Stimulated activated CD4-positive, alpha-beta T cell treated with anti-CD3 and anti-CD28 coated beads, Interleukin-1b, Interleukin-23, amount 100 ng/mL, for 4 hours (primary cell): Measurements from ENCODE around the gene ASTN1.

ENCODE experiments used
- DNase-seq, 2 donors: peaks; one replicate each; pipeline ENCODE4 v3.0.0-alpha.2; 2020; ENCODE audit warnings: low read depth in 2 of 2

Gene ASTN1

DNA sequence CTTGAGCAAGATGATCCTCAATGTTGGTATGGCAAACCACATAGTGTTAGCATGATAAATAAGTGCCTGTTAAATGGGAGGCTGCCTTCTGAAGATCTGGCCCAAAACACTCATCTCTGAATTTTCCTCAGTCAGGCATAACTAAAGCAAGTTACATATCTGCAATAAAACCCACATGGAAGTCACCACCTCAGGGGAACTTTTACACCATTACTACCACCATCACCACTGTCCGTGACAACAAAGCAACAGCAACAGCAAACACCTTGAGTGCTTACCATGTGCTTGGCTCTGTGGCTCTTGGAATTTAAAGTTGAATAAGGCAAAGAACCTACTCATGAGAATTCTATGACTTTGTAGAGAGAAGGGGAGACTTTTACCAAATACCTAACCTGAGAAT is 233.0 kb downstream of the ASTN1 start:
- DNase-seq: no peak

- DNase-seq: no peak
Measured at GRCh38 chr1:176926330-176927086, 238.0 kb downstream of the ASTN1 start.

DNA sequence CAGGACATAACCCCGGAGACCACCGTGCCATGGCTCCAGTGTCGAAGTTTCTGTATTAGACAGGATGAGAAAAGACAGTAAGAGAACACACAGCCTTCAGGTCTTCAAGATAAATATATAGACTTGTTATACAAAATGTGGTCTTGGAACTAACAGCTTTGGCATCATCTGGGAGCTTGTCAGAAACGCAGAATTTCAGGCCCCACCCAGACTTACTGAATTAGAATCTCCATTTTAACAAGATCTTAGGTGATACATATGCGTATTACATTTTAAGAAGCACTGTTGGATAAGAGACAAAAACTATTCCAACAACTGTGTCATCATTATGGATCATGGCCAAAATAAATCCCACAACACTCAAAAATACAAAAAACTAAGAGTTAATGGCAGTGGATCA is 239.3 kb downstream of the ASTN1 start:
- no peak for DNase-seq

GRCh38 chr1:176923283-176923682 is 241.2 kb downstream of the ASTN1 start:
- no peak for DNase-seq

GRCh38 chr1:176919386-176920378 is 244.8 kb downstream of the ASTN1 start:
- no peak for DNase-seq

- DNase-seq: no peak
Measured at GRCh38 chr1:176905648-176906047, 258.9 kb downstream of the ASTN1 start.

DNA sequence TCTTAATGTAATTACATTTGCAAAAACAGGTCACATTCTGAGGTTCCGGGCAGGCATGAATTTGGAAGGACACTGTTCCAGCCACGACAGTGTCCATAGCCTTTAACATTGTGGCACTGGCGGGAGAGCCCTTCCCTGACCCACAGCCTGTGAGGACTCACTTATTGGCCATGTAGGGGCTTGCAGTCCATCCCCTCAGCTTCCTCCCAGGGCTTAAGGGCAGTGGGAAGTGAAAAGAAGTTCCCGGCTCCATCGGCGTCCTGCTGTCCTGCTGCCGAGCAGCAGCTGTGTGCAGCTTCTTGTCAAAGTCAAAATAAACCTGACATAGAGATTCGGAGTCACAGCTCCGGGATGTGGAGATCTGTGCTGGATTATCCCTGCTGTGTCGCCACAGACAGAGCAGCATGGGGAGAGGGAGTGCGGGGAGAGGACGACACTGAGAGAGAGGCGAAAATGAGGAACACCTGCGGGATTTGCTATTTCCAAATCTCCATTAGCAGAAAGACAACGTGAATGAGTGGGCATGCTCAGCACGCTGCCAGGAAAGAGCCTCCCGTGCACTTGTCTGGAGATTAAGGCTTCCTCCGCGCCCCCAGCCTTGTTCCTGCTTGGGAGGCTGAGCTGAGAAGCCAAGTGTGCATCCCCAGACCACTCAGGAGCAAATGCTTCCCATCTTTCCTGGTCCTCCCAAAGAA is 260.3 kb downstream of the ASTN1 start:
- no peak for DNase-seq

GRCh38 chr1:176903474-176903873 is 261.0 kb downstream of the ASTN1 start:
- no peak for DNase-seq

- no peak for DNase-seq
Measured at GRCh38 chr1:176899321-176899720, 265.2 kb downstream of the ASTN1 start.

- DNase-seq: peak in 1 of 2 donors; percentile 11
Measured at GRCh38 chr1:176897350-176898236, 266.9 kb downstream of the ASTN1 start.

- DNase-seq: no peak
Measured at GRCh38 chr1:176896216-176896615, 268.3 kb downstream of the ASTN1 start.

DNA sequence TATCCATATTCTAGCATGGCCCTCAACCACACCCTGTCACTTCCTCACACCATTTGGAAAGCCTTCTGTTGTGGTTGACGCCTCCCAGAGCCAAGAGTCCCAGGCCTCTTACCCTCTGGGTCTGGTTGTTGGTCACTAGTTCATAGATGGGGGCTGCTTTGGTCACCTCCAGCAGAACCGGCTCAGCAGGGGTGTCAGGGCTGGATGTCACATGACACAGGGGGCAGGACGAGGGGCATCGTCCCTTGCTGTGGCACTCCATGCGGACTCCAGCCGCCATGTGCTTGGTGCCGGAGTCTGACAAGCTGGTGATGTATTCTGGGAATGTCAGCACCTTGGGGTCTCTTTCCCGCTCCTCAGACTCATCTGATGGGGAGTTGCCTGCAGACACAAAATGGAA is 270.1 kb downstream of the ASTN1 start:
- DNase-seq: no peak

- no peak for DNase-seq
Measured at GRCh38 chr1:176893625-176894352, 270.7 kb downstream of the ASTN1 start.

GRCh38 chr1:176888471-176889032 is 276.0 kb downstream of the ASTN1 start:
- no peak for DNase-seq

DNA sequence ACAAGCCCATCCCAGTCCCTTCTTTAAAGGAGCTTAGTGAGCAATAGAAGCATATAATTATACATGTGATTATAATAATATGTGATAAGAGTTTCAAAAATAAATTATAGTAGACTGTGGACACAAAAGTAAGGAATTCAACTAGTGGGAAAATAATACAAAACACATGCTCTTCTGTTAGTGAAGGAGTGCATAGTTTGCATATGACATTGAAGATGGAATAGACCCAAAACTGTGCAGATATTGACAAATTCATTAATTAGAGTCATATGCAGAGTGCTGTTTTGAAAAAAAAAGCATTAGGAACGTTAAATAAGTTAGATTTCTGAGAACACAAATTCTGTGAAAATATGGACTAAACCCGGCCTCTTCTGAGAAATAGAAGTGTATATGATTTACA is 278.8 kb downstream of the ASTN1 start:
- no peak for DNase-seq

- DNase-seq: no peak
Measured at GRCh38 chr1:176885341-176885740, 279.2 kb downstream of the ASTN1 start.

- DNase-seq: no peak
Measured at GRCh38 chr1:176884911-176885310, 279.6 kb downstream of the ASTN1 start.

DNA sequence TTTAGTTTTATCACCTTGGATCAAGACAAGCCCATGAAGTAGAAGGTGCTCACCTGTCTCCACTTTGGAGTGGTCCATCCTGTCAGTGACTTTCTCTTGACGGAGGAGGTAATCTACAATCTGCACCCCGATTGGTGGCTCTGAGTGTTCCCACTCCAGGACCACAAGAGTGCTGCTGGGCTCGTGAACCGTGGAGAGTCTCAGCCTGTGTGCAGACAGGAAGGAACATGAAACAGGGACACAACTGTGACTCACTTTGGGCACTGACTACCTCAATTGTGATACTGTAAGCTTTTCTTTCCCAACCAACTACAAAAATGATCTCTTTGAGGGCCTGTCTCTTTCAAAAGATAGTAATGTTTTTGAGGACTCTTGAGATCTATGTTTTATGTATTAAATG is 280.2 kb downstream of the ASTN1 start:
- DNase-seq: no peak

GRCh38 chr1:176880955-176881595 is 283.4 kb downstream of the ASTN1 start:
- DNase-seq: peak in 1 of 2 donors; percentile 18
